Esophagus squamous epithelium (tissue), 5 donors: ENCODE data around the gene COL8A1. TPM values are rescaled to one million over a fixed set of nuclear protein-coding genes. Genes with fewer than 3 reads are reported as not detected.
"Not testable (repeated sequence)": the region's sequence is repeated elsewhere in the genome, so short reads cannot be mapped to it uniquely, and the experiment has no call there.

Source experiments
- DNase-seq: peaks from one replicate; lab custom pipeline; 2025; lab: John Stamatoyannopoulos, UW
- H3K27ac ChIP-seq, 4 donors: fragments of 200-600 bp; sonication (generic); one replicate each; pipeline ENCODE4 v1.5.1; 2016 to 2019; ENCODE audit warnings: mild to moderate bottlenecking in 1 of 4
- H3K27me3 ChIP-seq, 4 donors: fragments of 200-600 bp; sonication (generic); 1 replicate in 3 of 4; 2 replicates in 1 of 4; pipeline versions ENCODE4 v1.5.1 to v1.6.0; 2017 to 2021; ENCODE audit warnings: antibody characterized with exemption in 1 of 4
- H3K36me3 ChIP-seq, 3 donors: fragments of 200-600 bp; sonication (generic); one replicate each; pipeline ENCODE4 v1.5.1; 2016 to 2019
- H3K4me1 ChIP-seq, 3 donors: fragments of 200-600 bp; sonication (generic); one replicate each; pipeline ENCODE4 v1.5.1; 2017 to 2019
- H3K4me3 ChIP-seq, 4 donors: fragments of 200-600 bp; sonication (generic); 1 replicate in 3 of 4; 2 replicates in 1 of 4; pipeline ENCODE4 v1.5.1; 2016 to 2019; ENCODE audit warnings: mild to moderate bottlenecking in 2 of 4, moderate library complexity in 1 of 4
- H3K9me3 ChIP-seq, 3 donors: fragments of 200-600 bp; sonication (generic); one replicate each; pipeline ENCODE4 v1.5.1; 2016 to 2019
- CTCF ChIP-seq, 6 experiments: fragments of 450-650 bp in 4 of 6; fragments of 200-600 bp in 2 of 6; sonication (generic) in 2 of 6; IDR thresholded peaks; one replicate each; pipeline ENCODE4 v1.5.1; 2016 to 2019; ENCODE audit warnings: antibody characterized with exemption in 6 of 6, mild to moderate bottlenecking in 4 of 6, moderate library complexity in 4 of 6
- POLR2A ChIP-seq, 4 donors: fragments of 450-650 bp; IDR thresholded peaks; one replicate each; pipeline ENCODE4 v1.6.1; 2017; ENCODE audit warnings: antibody characterized with exemption in 4 of 4, mild to moderate bottlenecking in 4 of 4, moderate library complexity in 3 of 4
- WGBS, 2 donors: methylation state at CpG; one replicate each; pipeline ENCODE4 v1.1.5; 2018; 5-methylcytosine and 5-hydroxymethylcytosine counted together
- intact Hi-C: fragments of 100-400 bp; cut with DNase I; formaldehyde crosslinking; loops from one replicate; pipeline ENCODE4 v1.15.0; 2022
- total RNA-seq, 4 donors: library from RNA; depleted of rRNA; stranded (reverse); fragments of >200 nt; gene quantifications; one replicate each; pipeline ENCODE4 v1.1.0, GENCODE V29; 2016
- donor health status: DM: yes; HTN: yes; CAD: no.

The COL8A1 gene
- total RNA-seq, 4 donors from 2014 or later = 2.3 to 15.6 (median 5.0) TPM

DNA sequence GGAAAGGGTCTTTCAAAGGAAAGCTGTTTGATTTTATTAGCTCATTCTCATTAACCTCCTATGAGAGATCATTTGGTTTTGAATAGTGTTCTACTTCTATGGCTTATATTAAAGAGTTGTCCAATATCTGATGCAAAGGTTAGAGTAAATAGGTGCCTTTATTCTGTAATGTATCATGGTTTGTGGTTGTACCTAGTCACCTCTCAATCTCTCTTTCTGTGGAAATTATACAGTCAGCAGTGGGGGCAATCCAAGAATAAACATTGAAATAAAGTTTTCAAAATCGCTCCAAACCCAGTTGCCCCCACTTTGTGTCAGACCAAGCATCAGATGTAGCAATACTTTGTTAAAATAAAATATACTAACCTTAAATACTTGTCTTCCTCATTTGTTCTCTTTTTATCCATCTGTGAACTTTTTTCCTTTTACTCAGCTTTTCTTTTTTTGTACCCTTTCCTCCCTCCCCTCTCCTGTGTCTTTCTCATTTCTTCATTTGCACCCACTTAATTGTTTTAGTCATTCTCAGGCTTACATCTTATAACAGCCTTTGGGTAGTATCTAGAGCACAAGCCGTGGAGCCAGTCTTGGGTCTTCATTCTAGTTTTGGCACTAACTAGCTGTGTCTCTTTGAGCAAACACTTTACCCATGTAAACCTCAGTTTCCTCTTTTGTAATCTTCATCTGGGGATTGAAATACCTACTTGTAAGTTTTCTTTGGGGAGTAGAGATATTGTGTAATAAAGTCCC lies 196.0 kb downstream of the COL8A1 start:
- WGBS, 2 donors = 81 to 83% methylated on average over 2 of the region's 2 CpGs
- TF ChIP-seq POLR2A (IDR thresholded peaks at IDR 0.05) (no peak), CTCF (IDR thresholded peaks at IDR 0.05) (no peak)
- Histone ChIP-seq H3K9me3 (no peaks in the 10 kb centered on the region), H3K27ac (no peak overlapping the region), H3K36me3 (no peaks in the 10 kb centered on the region), H3K4me3 (no peak overlapping the region), H3K27me3 (no peaks in the 10 kb centered on the region), H3K4me1 (peaks cover 0 to 28% (median 0%) of the 10 kb centered on the region in 3 donors)
- intact Hi-C loops = no loop called here
- DNase-seq = no peak

- 65 to 79% methylated on average over 3 of the region's 3 CpGs for WGBS, 2 donors
- Histone ChIP-seq H3K27me3 (no peaks in the 10 kb centered on the region), H3K9me3 (no peaks in the 10 kb centered on the region), H3K36me3 (no peaks in the 10 kb centered on the region), H3K27ac (no peak overlapping the region), H3K4me3 (no peak overlapping the region), H3K4me1 (peaks cover 0 to 34% (median 0%) of the 10 kb centered on the region in 3 donors)
- intact Hi-C loops = loop anchor here (5.0 kb wide), 1 partner anchor 421 kb away; no protein-coding TSS in a partner anchor
- no peak for DNase-seq
- TF ChIP-seq CTCF (IDR thresholded peaks at IDR 0.05) (no peak), POLR2A (IDR thresholded peaks at IDR 0.05) (no peak)
Observed at GRCh38 chr3:99836681-99837080, 198.3 kb downstream of the COL8A1 start.

DNA sequence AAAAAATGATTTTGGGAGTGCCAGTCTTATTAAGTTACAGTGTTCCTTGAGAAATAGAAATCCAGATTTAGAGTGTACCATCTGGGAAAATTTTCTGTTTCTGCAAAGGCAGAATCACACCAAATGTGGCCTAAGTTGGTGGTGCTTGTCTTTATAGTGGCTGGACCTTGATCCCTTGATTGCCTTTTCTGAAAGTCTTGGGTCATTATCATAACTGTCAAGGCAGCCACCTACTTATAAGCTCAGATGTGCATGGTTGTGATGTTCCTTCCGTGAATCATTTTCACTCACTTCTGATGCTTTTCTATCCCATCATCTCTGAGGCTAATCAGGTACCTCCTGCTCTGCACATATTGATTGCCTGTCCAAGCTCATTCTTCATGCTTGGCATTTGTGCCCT lies 199.3 kb downstream of the COL8A1 start:
- no peak overlapping the region for H3K4me3 ChIP-seq
- intact Hi-C loops = loop anchor here (5.0 kb wide), 1 partner anchor 420 kb away; no protein-coding TSS in a partner anchor
- no peak for TF ChIP-seq CTCF (IDR thresholded peaks at IDR 0.05)
- no peak for TF ChIP-seq POLR2A (IDR thresholded peaks at IDR 0.05)
- no peaks in the 10 kb centered on the region for H3K36me3 ChIP-seq
- 100% methylated on average over 1 of the region's 1 CpG for WGBS, 2 donors
- H3K9me3 ChIP-seq = no peaks in the 10 kb centered on the region
- no peaks in the 10 kb centered on the region for H3K27me3 ChIP-seq
- peaks cover 0 to 26% (median 0%) of the 10 kb centered on the region in 3 donors for H3K4me1 ChIP-seq
- H3K27ac ChIP-seq = no peak overlapping the region
- no peak for DNase-seq

- Histone ChIP-seq H3K4me3 (no peak overlapping the region), H3K27me3 (no peaks in the 10 kb centered on the region), H3K4me1 (peaks cover 0 to 27% (median 0%) of the 10 kb centered on the region in 3 donors), H3K9me3 (no peaks in the 10 kb centered on the region), H3K36me3 (no peaks in the 10 kb centered on the region), H3K27ac (no peak overlapping the region)
- no peak for DNase-seq
- intact Hi-C loops = loop anchor here (5.0 kb wide), 1 partner anchor 419 kb away; no protein-coding TSS in a partner anchor
- TF ChIP-seq POLR2A (IDR thresholded peaks at IDR 0.05) = no peak
- no peak for TF ChIP-seq CTCF (IDR thresholded peaks at IDR 0.05)
Observed at GRCh38 chr3:99838755-99839154, 200.4 kb downstream of the COL8A1 start.

- 46 to 73% methylated on average over 1 of the region's 1 CpG for WGBS, 2 donors
- Histone ChIP-seq H3K4me1 (peaks cover 0 to 31% (median 5%) of the 10 kb centered on the region in 3 donors), H3K9me3 (no peaks in the 10 kb centered on the region), H3K4me3 (no peak overlapping the region), H3K27ac (no peak overlapping the region), H3K36me3 (no peaks in the 10 kb centered on the region), H3K27me3 (no peaks in the 10 kb centered on the region)
- no peak for DNase-seq
- TF ChIP-seq POLR2A (IDR thresholded peaks at IDR 0.05) (no peak), CTCF (IDR thresholded peaks at IDR 0.05) (no peak)
- intact Hi-C loops = loop anchor here (5.0 to 10.0 kb wide), 2 partner anchors 225 to 418 kb away; no protein-coding TSS in a partner anchor
Observed at GRCh38 chr3:99839613-99840012, 201.2 kb downstream of the COL8A1 start.

GRCh38 chr3:99841949-99842348 lies 203.6 kb downstream of the COL8A1 start:
- WGBS, 2 donors = 96 to 97% methylated on average over 4 of the region's 4 CpGs
- peaks cover 0 to 51% (median 7%) of the 10 kb centered on the region in 3 donors for H3K4me1 ChIP-seq
- not testable (repeated sequence) for H3K27ac ChIP-seq, DNase-seq, H3K27me3 ChIP-seq, H3K36me3 ChIP-seq, H3K9me3 ChIP-seq, H3K4me3 ChIP-seq
- intact Hi-C loops = loop anchor here (10.0 kb wide), 1 partner anchor 223 kb away; no protein-coding TSS in a partner anchor
